DMS79 (cell line): Measurements from ENCODE around the gene SEC14L6.
"Not testable (repeated sequence)": the region's sequence is repeated elsewhere in the genome, so short reads cannot be mapped to it uniquely, and the experiment has no call there.

ENCODE experiments used
- DNase-seq: peaks from one replicate; lab custom pipeline; 2025; lab: John Stamatoyannopoulos, UW

SEC14L6 gene

DNA sequence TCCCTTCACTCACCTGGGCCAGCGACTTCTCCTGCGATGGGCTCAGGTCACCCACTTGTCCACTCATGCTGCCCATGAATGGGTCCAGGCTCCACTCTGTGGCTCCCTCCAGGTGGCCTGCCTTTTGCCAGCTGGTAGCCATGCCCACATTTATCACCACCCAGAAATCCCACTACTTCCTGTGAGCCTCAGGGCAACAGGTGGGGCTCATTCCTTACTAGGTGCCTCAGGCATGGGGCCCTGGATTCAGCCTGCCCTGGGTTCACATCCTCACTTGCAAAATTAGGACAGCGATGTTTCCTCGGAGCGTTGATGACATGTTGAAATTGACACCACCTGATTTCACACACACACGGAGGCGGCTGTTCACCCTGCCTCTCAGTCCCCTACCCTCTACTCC is at the start of gene SEC14L6:
Gene SEC14L6 (minus strand): TSS at position 126 of the 400 bp plus-strand sequence. CDS start 59 bp downstream, at position 67.
- DNase-seq = no peak

DNA sequence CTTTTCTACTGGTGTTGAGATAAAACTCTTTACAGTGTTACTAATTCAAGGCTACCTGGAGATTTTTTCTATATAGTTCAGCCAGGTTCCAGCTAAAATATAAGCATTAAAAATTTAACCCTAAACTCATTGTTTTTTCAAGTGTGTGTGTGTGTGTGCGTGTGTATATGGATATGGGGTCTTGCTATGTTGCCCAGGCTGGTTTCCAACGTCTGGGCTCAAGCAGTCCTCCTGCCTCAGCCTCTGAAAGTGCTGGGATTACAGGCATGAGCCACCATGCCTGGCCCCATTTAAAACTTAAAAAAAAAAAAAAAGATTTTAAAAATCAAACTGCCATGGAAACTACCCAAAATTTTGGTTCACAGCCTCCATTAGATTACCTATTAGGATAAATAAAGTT is 49.7 kb upstream of the SEC14L6 start:
- no peak for DNase-seq

DNA sequence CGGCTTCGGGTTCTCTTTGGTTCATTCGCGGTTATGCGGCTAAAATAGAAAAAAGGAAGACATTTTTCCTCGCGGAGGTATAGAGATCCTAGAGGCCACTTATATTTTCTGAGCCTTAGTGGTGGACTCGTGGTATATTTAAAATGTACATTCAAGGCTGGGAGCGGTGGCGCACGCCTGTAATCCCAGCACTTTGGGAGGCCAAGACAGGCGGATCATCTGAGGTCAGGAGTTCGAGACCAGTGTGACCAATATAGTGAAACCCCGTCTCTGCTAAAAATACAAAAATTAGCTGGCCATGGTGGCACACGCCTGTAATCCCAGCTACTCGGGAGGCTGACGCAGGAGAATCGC is 45.8 kb upstream of the SEC14L6 start:
- DNase-seq = not testable (repeated sequence)

DNA sequence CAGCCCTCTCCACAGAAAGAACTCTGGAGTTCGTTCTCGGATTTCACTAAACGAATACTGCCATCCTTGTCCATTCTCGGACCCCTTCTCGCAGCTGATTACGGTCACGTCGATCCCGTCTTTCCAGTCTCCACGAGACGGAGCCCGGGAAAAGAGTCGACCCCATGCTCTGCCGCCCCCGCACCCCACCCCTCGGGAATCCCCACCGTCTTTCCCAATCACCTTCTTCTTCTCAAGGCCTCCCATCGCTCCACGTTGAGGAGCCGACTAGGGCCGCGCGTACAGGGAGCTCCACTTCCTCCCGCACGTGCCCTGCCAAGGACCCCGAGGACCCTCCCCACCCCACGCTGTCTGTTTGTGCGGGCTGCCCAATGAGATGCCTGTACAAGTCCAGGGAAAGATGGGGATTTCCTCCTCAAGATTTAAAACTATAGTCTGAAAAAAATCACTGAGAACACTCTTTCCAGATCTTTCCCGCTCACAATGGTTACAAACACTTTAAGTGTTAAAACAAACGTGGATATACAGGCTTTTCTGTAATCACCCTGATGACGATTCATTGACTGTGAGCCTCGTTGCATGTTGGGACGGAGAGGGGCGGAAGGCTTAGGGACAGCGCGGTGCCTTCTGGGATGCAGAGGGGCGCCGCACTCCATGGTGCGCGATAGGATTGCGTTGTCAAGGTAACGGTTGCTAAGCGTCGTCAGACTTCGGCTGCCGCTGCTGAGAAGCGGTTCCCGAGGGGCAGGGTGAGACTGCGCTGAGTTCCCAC is 45.2 kb upstream of the SEC14L6 start, which contains the start of gene PES1:
Gene PES1 (minus strand): TSS at position 323 of the 772 bp plus-strand sequence. CDS start 77 bp downstream, at position 246.
- peak; percentile 82 for DNase-seq

DNA sequence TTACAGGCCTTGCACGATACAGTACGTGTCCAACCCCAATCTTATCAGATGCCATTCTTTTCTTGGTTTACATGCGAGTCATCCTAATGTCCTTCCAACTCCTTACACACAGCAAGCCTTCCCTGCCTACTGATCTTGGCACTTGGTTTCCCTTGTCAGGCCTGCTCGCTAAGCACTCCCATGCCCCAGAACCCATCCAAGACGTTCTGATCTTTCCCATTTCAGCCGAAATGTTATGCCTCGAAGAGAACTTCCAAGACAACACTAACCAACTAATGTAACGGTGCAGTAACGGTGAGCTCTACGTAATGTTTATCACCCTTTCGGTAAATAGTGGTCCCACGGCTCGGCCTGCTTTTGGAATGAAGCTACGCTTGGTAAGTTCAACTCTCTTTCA is 44.6 kb upstream of the SEC14L6 start:
- no peak for DNase-seq

DNA sequence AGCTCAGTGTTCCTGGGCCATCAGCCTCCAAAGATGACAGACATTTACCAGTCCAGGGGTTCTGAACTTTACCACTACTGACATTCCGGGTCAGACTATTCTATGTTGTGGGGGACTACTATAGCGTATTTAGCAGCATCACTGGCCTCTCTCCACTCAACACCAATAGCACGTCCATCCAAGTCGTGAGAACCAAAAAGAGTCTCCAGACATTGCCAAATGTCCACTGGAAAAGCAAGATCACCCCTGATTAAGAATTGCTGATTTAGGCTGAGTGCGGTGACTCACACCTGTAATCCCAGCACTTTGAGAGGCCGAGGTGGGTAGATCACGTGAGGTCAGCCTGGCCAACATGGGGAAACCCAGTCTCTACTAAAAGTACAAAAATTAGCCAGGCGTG is 39.9 kb upstream of the SEC14L6 start:
- no peak for DNase-seq

DNA sequence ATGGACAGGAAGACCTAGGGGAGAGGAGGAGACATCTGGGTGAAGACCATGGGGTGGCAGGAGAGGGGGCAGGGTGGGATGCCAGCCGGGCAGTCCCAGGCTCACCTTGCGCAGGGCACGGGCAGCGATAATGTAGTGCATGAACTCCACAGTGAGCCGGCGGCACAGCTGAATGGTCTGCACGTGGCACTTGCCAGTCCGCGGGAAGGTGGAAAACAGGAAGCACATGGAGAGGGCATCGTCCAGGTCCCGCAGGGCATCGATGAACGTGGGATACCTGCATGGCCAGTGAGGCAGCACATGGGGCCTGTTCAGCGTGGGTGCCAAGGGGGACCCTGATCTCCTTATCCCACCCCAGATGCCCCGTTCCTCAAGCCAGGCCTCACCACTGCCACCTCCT is 37.9 kb upstream of the SEC14L6 start:
- DNase-seq = no peak

DNA sequence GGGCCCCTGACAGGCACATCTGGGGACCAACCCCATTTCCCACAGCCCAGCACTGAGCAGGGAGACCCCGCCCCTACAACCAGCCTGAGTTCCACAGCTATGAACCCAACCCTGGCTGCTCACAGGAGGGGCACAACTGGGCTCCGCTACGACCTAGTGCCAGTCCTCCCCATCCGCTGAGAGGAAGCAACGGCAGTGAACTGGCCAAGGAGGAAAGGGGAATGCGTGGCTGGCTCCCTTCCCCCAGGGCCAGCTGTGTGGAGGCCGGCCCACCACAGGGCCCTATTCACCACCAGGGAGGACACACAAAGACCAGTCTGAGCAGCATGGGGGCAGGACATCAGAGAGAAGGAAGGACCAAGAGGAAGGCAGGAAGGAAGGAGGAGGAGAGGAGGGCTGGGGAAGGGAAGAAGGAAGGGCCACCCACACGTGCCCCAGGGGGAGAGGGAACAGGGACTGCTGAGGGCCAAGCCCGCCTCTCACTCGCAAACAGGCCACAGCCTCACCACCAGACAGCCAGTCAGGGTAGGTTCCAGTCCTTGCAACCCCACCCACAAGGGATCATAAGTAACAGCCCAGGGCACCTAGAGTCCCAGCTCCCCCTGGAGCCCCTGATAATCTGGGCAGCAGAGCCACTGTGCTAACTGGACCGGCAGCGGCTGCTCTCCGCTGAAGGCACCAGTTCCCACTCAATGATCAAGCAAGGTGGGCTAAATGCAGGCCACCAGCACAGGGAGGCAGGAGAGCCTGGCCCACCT is 36.4 kb upstream of the SEC14L6 start:
- DNase-seq = no peak

DNA sequence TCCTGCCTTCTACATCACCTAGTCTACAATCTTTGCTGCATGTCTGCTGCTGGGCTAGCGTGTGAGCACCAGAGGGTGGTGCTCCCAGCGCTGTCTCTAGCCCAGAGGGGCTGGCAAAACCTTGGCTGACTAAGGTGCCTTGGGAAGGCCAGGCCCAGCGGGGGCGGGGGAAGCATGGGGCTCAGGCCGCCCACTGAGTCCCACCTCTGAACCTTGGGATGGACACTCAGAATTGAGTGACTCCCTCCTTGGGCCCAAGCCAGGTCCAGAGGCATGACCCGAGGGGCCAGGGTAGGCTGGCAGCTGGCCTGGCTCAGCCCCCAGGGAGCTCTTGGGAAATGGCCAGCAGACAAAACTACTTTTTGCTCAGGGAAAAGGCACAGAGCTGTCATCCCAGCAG is 35.5 kb upstream of the SEC14L6 start:
- no peak for DNase-seq

DNA sequence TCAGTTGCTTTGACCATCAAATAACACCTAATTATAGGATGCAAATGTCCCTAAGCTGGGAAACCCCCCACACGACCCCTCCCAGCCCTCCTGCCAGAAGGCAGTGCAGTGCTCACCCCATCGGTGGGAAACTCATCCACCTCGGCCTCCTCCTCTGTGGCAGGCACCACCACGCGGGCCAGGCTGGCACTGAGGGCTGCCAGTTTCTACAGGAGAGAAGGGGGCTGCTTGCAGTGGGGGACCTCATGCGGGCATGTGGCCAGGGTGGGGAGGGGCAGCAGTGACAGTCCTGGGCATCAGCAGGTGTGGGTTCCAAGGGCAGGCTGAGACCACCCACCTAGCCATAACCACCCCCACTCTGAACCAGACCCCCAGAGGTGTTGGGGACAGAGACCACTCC is 34.4 kb upstream of the SEC14L6 start:
- DNase-seq = no peak

DNA sequence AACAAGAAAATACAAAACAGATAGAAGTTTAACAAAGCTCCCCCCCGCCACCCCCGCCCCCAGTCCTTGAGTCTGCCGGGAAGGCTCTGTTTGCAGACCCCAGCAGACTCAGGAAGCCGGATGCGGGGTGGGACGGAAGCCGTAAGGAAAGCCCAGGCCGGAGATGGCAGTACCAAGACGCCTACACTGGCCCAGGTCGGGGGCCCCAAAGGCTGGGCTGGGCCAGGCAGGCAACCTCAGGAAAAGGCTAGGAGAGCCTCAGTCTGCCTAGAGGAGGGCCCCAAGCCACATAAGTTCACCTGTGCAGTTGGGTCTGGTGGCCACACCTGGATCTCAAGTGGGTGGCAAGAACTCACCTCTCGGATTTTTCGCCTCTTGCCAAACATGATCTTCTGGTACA is 31.9 kb upstream of the SEC14L6 start:
- no peak for DNase-seq

DNA sequence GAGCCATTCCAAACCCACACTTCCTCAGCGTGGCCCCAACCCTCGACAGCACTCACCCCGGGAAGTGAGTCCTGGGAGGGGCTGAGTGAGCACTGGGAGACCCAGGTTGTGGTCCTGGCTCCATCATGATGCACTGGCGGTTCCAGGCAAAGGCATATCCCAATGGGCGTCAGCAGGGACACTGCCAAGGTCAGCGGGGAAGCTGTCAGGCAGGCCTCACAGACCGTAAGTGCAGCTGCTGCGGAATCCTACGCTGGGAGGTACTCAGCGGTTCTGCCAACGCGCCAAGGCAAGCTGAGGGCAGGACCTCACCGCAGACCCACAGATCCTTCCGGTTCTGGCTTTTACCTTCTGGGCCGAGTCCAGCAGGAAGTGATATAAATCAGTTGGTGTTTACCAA is 29.3 kb upstream of the SEC14L6 start:
- no peak for DNase-seq

DNA sequence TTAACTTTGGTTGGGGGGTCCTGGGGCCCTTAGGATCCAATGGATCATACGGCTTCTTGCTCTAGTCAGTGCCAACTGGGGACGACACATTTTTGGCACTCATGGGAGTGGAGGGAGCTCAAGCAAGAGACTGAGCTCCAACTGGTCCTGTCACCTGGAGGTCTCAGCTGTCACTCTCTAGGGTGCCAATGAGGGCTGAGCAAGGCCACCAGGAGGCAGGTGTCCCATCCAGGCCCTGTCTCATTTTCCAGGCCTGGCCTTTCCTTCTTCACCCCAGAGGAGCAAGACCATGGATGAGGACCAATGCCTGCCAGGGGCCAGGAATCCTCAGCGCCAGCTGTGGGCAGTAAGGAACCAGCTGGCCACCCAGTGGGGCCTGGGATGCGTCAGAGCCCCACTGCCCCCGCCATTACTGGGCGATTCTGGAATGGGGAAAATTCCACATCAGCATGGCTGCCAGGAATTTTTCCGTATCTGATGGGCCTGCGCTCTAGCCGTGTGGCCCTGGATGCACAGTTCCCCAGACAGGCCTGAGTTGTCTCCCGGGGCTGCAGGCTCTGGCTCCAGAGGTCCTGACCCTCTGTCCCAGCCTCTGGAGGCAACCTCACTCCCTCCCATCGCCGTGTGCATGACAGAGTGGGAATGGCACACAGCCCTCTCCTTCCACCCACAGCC is 28.6 kb upstream of the SEC14L6 start:
- DNase-seq = no peak

DNA sequence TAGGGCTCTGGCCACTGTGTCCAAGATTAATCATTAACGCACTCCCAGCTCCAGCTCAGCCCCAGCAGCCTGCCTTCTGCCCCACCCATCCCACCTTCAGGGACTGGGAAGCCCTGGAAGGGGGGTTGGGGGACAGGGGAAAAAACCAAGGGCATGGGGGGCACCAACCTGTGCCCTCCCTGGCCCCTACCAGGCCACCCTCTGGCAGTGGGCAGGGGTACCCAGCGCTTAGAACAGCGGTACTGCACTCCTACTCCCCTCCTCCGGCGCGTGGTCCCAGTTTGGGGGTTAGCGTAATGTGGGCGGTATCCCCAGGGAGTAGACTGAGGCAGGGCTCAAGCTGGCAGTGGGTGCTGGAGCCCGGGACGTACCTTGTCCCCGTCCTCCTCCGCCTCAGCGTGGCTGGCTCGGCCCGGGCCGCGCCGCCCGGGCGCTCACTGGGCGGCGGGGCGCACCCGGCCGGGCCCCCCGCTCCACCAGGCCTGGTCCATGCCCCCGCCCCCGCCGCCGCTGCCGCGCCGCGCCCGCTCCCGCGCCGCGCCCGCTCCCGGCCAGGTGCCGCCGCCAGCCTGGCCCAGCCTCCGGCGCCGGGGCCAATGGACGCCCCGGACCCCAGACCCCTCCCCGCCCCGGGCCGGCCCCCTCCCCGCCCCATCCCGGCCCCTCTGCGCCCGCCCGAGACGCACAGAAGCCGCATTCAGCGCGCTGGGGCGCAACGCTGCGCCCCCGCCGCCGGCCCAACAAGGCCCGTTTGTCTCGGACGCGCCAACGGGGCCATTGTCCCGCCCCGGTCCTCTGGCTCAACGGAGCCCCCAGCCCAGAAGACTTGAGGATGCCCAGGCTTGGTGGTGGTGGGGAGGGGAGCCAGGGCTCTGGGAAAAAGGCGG is 27.8 kb upstream of the SEC14L6 start, which contains the start of gene GAL3ST1:
Gene GAL3ST1 (minus strand): TSS at position 571 of the 887 bp plus-strand sequence. CDS start 17,273 bp downstream, outside the sequence.
- DNase-seq = no peak

DNA sequence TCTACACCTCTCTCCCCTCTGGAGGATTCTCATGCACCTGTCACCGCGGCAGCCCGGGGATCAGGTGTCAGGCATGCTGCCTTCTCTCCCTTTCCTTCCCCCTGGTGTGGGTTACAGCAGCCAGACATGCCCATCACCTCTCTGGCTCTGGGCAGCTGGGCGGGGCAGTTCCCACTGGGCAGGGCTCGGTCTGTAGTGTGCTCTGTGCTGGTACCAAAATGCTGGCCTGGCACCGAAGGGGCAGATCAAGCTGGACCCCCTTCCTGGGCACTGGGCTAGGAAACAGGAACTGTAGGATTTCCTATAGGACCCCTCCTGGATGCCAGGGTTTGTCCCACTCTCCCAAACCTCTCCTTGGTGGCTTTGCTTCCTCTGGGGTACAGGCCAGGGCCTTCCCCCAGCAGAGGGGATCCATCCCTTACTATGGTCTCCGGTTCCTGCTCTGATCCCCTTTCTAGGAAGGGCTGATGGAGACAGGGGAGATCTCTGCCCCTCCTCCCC is 27.1 kb upstream of the SEC14L6 start:
- no peak for DNase-seq

DNA sequence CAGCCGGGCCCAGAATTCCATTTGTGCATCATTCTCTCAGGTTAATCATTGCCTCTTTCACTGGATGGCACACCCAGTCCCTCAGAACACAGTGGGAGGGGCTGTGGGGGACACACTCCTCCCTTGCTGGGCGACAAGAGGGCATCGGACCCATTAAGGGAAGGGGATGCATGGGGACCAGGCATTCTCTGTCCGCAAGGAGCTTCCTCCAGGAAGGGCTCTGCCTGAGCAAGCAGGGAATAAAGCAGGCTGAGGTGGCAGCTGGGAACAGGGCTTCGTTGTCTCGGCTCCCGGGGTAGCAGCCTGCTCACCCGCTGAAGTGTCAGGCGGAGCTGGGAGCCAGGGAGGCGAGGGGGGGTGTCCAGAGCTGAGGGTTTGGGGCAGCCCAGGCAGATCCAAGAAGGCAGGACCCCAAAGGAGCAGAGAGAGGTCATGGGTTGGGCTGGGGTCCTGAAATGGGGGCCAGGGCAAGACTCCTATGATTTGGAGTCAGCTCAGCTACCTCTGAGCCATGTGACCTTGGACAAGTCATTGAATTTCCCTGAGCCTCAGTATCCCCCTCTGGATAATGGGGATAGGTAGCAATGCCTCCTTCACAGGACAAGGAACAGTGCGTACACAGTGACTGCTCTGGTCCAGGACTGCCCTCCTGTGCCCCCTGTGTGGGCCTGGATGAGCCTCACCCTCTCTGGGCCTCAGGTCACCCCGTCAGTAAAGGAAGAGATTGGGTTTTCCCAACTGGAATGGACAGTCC is 26.5 kb upstream of the SEC14L6 start:
- no peak for DNase-seq

DNA sequence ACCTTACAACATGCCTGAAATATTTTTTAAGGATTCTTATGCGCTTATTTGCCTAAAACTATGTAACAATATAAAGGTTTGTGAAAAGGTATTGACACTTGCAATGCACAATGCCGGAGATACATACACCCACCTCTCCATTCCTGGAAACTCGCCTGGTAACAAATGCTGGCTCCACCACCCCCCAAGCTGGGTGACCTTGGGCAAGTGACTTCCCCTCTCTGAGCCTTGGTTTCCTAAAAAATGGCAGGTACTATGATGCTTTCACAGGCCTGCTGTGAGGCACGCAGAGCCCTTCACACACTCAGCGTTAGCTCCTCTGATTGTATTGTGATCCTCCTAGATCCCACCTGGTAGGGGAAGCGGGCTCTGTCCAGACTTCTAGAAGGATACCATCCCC is 25.7 kb upstream of the SEC14L6 start:
- no peak for DNase-seq

DNA sequence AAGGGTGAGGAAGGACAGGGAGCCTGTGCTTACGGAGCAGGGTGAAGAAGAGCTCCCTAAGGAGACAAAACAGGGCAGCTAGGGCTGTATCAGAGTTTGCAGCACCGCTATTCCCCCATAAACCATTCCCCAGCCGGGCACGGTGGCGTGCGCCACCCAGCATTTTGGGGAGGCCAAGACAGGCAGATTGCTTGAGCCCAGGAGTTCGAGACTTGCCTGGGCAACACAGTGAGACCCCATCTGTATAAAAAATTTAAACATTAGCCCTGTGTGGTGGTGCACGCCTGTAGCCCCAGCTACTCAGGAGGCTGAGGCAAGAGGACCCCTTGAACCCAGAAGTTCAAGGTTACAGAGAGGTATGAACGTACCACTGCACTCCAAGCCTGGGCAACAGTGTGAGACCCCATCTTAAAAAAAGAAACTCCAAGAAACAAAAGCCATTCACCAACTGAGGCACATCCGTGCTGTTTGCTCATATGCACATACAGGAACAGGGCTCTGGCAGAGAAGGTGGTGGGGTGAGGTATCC is 23.2 kb upstream of the SEC14L6 start:
- DNase-seq = no peak

DNA sequence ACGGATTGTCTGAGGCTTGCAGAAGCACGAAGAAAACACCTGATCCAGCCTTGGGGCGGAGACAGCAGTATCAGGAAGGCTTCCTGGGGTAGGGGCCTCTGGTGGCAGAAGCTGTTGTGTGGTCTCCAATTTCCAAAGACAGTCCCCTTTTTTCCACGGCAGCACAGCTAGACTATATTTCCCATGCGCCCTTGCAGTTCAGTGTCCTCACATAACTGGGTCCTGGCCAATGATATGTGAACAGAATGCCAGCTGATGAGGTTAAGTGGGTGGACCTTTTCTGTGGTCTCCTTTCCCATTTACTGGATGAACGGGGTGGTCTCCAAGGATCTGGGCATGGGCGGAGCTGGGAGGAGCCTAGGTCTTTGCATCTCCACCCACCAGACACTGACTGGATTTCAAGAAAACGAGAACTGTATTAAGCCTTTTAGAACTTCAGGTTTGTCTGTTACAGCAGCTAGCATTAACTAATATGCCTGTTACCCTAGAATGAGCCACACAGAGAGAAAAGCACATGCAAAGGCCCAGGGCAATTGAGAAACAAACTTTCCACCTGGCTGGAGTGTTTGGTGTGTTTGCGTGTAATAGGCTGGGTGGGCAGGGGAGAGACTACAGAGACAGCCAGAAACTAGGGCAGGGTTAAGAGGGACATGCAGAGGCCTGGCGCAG is 21.7 kb upstream of the SEC14L6 start:
- DNase-seq = no peak

DNA sequence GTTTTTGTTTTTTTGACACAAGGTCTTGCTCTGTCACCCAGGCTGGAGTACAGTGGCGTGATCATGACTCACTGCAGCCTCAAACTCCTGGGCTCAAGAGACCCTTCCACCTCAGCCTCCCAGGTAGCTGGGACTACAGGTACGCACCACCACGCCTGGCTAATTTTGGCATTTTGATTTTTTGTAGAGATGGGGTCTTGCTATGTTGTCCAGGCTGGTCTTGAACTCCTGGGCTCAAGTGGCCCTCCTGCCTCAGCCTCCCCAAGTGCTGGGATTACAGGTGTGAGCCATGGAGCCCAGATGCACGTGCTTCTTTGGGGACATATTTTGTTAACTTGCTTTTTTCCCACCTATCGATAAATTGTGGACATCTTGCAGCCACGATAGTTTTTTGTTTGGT is 20.7 kb upstream of the SEC14L6 start:
- not testable (repeated sequence) for DNase-seq
